CD4-positive, alpha-beta T cell treated with Interleukin-2 at 100 ng/mL for 4 hours (primary cell): ENCODE measurements around the gene LRP10.
"Not testable (repeated sequence)": the region's sequence is repeated elsewhere in the genome, so short reads cannot be mapped to it uniquely, and the experiment has no call there.

ENCODE experiments used
- DNase-seq: peaks from one replicate; pipeline ENCODE4 v3.0.0-alpha.2; 2020; ENCODE audit warnings: low spot score

LRP10 gene

DNA sequence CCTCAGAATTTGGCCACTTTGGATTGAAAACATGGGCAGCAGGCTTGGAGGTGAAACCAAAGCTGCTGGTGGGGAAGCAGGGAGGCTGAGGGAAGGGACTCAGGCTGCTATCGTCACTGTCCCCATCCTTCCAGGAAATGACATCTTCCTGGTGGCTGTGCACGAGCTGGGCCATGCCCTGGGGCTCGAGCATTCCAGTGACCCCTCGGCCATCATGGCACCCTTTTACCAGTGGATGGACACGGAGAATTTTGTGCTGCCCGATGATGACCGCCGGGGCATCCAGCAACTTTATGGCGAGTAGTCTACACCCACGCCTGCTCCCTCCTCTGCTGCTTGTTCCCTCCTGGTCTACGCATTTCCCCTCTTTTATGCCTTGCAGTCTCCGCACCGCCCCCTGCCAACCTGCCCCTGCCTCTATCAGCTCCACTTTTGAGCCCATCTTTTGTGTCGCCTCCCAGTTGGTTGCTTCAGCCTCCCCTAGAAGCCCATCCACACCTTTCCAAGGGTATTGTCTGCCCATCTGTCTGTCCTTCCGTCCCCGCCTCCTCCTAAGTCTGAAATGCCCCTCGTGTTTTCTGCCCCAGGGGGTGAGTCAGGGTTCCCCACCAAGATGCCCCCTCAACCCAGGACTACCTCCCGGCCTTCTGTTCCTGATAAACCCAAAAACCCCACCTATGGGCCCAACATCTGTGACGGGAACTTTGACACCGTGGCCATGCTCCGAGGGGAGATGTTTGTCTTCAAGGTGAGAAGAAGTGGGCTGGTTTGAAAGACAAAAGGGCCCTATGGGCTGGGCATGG, 28.2 kb upstream of the LRP10 start:
- DNase-seq = no peak

GRCh38 chr14:22844221-22845102, 27.1 kb upstream of the LRP10 start:
- DNase-seq = no peak

- no peak for DNase-seq
Observed at GRCh38 chr14:22845103-22845394, 26.5 kb upstream of the LRP10 start.

DNA sequence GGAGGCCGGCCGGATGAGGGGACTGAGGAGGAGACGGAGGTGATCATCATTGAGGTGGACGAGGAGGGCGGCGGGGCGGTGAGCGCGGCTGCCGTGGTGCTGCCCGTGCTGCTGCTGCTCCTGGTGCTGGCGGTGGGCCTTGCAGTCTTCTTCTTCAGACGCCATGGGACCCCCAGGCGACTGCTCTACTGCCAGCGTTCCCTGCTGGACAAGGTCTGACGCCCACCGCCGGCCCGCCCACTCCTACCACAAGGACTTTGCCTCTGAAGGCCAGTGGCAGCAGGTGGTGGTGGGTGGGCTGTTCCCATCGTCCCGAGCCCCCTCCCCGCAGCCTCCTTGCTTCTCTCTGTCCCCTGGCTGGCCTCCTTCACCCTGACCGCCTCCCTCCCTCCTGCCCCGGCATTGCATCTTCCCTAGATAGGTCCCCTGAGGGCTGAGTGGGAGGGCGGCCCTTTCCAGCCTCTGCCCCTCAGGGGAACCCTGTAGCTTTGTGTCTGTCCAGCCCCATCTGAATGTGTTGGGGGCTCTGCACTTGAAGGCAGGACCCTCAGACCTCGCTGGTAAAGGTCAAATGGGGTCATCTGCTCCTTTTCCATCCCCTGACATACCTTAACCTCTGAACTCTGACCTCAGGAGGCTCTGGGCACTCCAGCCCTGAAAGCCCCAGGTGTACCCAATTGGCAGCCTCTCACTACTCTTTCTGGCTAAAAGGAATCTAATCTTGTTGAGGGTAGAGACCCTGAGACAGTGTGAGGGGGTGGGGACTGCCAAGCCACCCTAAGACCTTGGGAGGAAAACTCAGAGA, 25.5 kb upstream of the LRP10 start:
- DNase-seq = no peak

- no peak for DNase-seq
Observed at GRCh38 chr14:22846811-22847307, 24.7 kb upstream of the LRP10 start.

DNA sequence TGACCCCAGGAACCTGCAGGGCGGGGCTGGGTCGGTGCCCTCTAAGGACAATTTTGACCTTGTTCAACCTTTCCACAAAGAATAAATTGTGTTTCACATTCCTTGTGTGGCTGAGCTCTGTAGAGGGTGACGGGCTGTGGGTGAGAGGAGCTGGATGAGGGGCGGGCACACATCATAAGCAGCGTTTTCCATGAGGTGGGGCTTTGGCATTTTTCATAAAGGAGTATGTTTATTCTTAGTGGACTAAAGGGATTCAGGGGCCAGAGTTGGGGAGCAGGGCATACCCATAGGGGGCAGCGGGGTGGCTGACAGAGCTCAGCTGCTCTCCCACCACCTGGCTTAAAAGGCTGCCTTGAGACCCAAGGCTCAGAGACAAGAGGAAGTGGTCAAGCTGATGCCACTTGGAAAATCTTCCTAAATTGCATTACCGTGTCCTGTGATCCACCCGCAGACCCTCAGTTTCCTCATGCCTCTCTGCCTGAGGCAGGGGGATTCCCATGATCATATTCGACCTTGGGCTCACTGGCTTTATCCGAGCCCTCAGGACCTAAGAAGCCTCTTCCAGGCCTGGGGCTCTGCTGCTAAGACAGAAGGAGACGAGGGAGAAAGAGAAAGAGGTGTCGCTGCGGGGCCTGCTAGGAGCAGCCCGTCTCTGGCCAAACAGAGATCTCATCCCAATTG, 23.7 kb upstream of the LRP10 start:
- DNase-seq = no peak

- DNase-seq = no peak
Observed at GRCh38 chr14:22848351-22849164, 23.0 kb upstream of the LRP10 start.

- DNase-seq = no peak
Observed at GRCh38 chr14:22849212-22849819, 22.2 kb upstream of the LRP10 start.

DNA sequence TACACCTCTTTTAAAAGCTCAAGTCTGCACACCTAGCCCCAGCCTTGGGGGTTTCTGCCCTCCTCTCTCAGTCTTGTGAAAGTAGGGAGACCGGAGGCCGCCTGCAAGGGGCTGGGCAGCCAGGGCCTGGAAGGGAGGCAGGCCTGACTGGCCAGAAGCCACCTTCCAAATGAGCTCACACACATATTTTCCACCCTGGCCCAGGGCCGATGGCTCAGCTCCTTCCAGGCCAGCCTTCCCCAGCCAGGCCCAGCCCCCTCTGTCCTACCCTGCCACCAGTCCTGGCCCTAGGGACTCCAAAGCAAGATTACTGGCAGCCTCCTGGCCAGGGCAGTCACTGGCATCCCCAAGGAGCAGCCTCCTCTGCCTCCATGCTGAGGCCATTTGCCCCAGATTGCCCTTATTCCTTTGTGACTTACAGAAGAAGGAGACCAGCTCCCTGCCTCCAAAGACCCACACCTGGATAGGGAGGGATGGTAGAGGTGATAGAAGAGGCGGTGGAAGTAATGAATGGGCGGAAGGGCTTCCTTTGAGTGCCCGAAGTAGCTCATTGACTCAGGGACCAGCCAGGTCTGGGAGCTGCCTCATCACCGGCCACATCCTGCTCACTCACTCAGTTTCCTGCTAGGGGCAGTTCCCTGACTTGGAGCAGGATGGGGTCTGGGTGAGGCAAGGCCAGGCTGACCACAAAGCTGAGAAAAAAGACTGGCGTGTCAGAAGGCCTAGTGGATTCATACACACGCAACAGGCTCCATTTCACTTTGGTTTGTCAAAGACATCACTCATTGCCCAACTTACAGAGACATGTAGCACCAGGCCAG, 20.4 kb upstream of the LRP10 start:
- DNase-seq = no peak

- DNase-seq = not testable (repeated sequence)
Observed at GRCh38 chr14:22852178-22852577, 19.4 kb upstream of the LRP10 start.

GRCh38 chr14:22852599-22852939, 19.0 kb upstream of the LRP10 start:
- no peak for DNase-seq

GRCh38 chr14:22852940-22853767, 18.4 kb upstream of the LRP10 start:
- peak; percentile 89 for DNase-seq

- not testable (repeated sequence) for DNase-seq
Observed at GRCh38 chr14:22854296-22854695, 17.2 kb upstream of the LRP10 start.

DNA sequence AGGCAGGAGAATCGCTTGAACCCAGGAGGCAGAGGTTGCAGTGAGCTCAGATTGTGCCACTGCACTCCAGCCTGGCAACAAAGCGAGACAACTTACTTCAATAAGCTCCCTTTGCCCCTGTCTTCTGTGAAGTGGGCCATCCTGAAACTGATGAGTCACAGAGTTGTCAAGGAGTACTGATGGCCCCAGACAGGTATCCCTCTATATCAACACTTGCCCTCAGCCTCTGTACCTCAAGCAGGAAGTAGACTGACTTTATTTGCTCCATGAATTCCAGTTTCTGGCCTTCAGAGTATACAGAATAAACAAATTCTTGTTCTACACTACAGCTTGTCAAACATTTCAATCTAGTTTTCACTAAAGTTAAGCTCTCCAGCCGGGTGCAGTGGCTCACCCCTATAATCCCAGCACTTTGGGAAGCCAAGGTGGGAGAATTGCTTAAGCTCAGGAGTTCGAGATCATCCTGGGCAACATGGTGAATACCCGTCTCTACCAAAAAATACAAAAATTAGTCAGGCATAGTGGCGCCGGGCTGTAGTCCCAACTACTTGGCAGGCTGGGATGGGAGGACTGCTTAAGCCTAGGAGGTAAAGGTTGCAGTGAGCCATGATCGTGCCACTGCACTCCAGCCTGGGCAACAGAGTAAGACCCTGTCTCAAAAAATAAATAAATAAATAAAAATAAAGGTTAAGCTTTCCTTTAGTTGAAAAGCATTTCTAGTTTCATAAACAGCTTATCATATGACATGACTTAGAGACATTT, 16.4 kb upstream of the LRP10 start:
- no peak for DNase-seq

GRCh38 chr14:22856428-22856827, 15.1 kb upstream of the LRP10 start:
- no peak for DNase-seq

DNA sequence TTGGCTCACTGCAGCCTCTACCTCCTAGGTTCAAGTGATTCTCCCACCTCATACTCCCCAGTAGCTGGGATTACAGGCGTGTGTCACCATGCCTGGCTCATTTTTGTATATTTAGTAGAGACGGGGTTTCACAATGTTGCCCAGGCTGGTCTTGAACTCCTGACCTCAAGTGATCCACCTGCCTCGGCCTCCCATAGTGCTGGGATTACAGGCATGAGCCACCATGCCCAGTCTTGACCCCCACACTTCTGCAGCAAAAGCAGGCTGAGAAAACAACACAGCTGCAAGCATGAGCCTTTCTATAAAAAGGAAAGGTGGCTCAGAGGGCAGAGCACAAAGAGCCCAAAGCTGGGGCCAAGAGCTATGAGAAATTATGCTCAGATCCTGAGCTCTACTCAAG, 11.2 kb upstream of the LRP10 start:
- DNase-seq = not testable (repeated sequence)

DNA sequence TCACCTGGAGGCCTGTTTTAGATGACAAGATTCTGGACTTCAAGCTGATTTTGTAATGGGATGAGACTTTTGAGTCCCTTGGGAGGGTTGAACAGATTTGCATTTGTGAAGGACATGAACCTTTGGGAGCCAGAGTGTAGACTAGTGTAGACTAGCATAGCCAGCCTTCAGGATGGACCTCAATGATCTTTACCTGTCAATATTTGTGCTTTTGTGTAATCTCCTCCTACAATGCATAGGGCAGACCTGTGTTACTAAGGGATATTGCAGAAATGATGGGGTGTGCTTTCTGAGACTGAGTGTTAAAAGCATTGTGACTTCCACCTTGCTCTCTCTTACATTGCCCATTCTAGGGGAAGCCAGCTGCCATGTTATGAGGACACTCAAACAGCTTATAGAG, 9.9 kb upstream of the LRP10 start:
- DNase-seq = no peak

DNA sequence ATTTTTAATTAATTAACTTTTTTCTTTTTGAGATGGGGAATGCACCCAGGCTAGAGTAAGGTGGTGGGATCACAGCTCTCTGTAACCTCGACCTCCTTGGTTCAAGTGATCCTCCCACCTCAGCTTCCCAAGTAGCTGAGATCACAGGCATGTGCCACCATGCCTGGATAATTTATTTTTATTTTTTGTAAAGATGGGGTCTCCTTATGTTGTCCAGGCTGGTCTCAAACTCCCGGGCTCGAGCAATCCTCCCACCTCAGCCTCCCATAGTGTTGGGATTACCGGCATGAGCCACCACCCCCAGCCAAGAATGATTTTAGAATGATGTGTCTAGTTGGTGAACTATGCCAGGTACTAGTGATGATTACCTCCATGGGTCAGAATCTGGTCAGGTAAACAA, 6.6 kb upstream of the LRP10 start:
- no peak for DNase-seq
